Stimulated activated CD4-positive, alpha-beta T cell treated with anti-CD3 and anti-CD28 coated beads, Interleukin-12 subunit alpha, Interleukin-12 subunit beta, amount 100 ng/mL, for 48 hours (primary cell): ENCODE results near the gene IMPA2.

Experiments
- DNase-seq, 3 donors: peaks; one replicate each; pipeline ENCODE4 v3.0.0-alpha.2; 2020; ENCODE audit warnings: low read depth in 2 of 3, low spot score in 1 of 3

The IMPA2 gene

GRCh38 chr18:12046046-12046750 is 64.9 kb downstream of the IMPA2 start:
- no peak for DNase-seq

GRCh38 chr18:12046751-12047335 is 65.5 kb downstream of the IMPA2 start:
- no peak for DNase-seq

GRCh38 chr18:12048010-12048826 is 66.9 kb downstream of the IMPA2 start:
- DNase-seq = no peak

- DNase-seq = no peak
Observed at GRCh38 chr18:12048827-12049175, 67.5 kb downstream of the IMPA2 start.

- DNase-seq = no peak
Observed at GRCh38 chr18:12049978-12050811, 68.9 kb downstream of the IMPA2 start.

GRCh38 chr18:12052866-12053265 is 71.6 kb downstream of the IMPA2 start:
- no peak for DNase-seq

GRCh38 chr18:12053289-12053688 is 72.0 kb downstream of the IMPA2 start:
- DNase-seq = no peak

- DNase-seq = no peak
Observed at GRCh38 chr18:12056034-12056883, 75.0 kb downstream of the IMPA2 start.

- no peak for DNase-seq
Observed at GRCh38 chr18:12056884-12057402, 75.6 kb downstream of the IMPA2 start.

GRCh38 chr18:12057419-12058039 is 76.2 kb downstream of the IMPA2 start:
- no peak for DNase-seq

- no peak for DNase-seq
Observed at GRCh38 chr18:12059334-12060181, 78.3 kb downstream of the IMPA2 start.

GRCh38 chr18:12060182-12060870 is 79.0 kb downstream of the IMPA2 start:
- DNase-seq = no peak

- DNase-seq = no peak
Observed at GRCh38 chr18:12061685-12062084, 80.4 kb downstream of the IMPA2 start.

- no peak for DNase-seq
Observed at GRCh38 chr18:12062974-12063373, 81.7 kb downstream of the IMPA2 start.

GRCh38 chr18:12064086-12064763 is 82.9 kb downstream of the IMPA2 start:
- DNase-seq = no peak

- DNase-seq = no peak
Observed at GRCh38 chr18:12065397-12065796, 84.1 kb downstream of the IMPA2 start.

GRCh38 chr18:12066910-12067511 is 85.7 kb downstream of the IMPA2 start:
- no peak for DNase-seq
